Breast epithelium (tissue), 4 donors: ENCODE data around the gene SAFB2. TPM values are rescaled to one million over a fixed set of nuclear protein-coding genes. Genes with fewer than 3 reads are reported as not detected.

Experiments used
- DNase-seq, 2 donors: peaks; one replicate each; pipeline ENCODE4 v3.0.0-alpha.2; 2019; ENCODE audit warnings: low spot score in 2 of 2
- H3K27ac ChIP-seq, 2 donors: fragments of 200-600 bp; sonication (generic) in 1 of 2; one replicate each; pipeline ENCODE4 v1.5.1; 2016 to 2019; ENCODE audit warnings: mild to moderate bottlenecking in 1 of 2
- H3K27me3 ChIP-seq, 2 donors: fragments of 200-600 bp; sonication (generic) in 1 of 2; one replicate each; pipeline versions ENCODE4 v1.5.1 to v1.6.0; 2017 to 2019; ENCODE audit warnings: control low read depth in 1 of 2, mild to moderate bottlenecking in 1 of 2
- H3K36me3 ChIP-seq: fragments of 200-600 bp; one replicate; pipeline ENCODE4 v1.5.1; 2019
- H3K4me1 ChIP-seq, 2 donors: fragments of 200-600 bp; sonication (generic); one replicate each; pipeline ENCODE4 v1.5.1; 2016 to 2019; ENCODE audit warnings: control low read depth in 1 of 2
- H3K4me3 ChIP-seq, 3 donors: fragments of 200-600 bp; sonication (generic); 1 replicate in 2 of 3; 2 replicates in 1 of 3; pipeline ENCODE4 v1.5.1; 2016 to 2019; ENCODE audit warnings: mild to moderate bottlenecking in 3 of 3, moderate library complexity in 2 of 3
- H3K9me3 ChIP-seq, 2 donors: fragments of 200-600 bp; sonication (generic) in 1 of 2; one replicate each; pipeline ENCODE4 v1.5.1; 2016 to 2019; ENCODE audit warnings: control low read depth in 1 of 2
- CTCF ChIP-seq, 3 donors: fragments of 450-650 bp; IDR thresholded peaks; one replicate each; pipeline ENCODE4 v1.5.1; 2016 to 2017; ENCODE audit warnings: antibody characterized with exemption in 3 of 3, mild to moderate bottlenecking in 3 of 3, moderate library complexity in 3 of 3
- POLR2A ChIP-seq: fragments of 450-650 bp; IDR thresholded peaks from one replicate; pipeline ENCODE4 v1.6.1; 2016; ENCODE audit warnings: antibody characterized with exemption, mild to moderate bottlenecking, moderate library complexity
- POLR2AphosphoS5 ChIP-seq, 3 donors: sonication (generic); formaldehyde crosslinking; IDR thresholded peaks; one replicate each; pipeline ENCODE4 v1.6.1; 2017; ENCODE audit warnings: antibody characterized with exemption in 3 of 3
- intact Hi-C: fragments of 100-400 bp; cut with DNase I; formaldehyde crosslinking; loops from one replicate; pipeline ENCODE4 v1.15.1; 2023; ENCODE audit warnings: low total_unique reads
- total RNA-seq, 3 donors: library from RNA; depleted of rRNA; stranded (reverse); fragments of >200 nt; gene quantifications; one replicate each; pipeline ENCODE4 v1.1.0, GENCODE V29; 2016

Gene SAFB2
- total RNA-seq, 3 donors from 2014 or later = 46.4 to 68.8 (median 62.1) TPM

GRCh38 chr19:5628919-5629481, 6.4 kb upstream of the SAFB2 start:
- H3K36me3 ChIP-seq = no peaks in the 10 kb centered on the region
- intact Hi-C loops = no loop called here
- H3K4me1 ChIP-seq = peaks cover 0 to 31% of the 10 kb centered on the region in 2 donors
- no peaks in the 10 kb centered on the region for H3K9me3 ChIP-seq
- H3K27ac ChIP-seq = no peak overlapping the region
- no peak overlapping the region for H3K4me3 ChIP-seq
- TF ChIP-seq POLR2A (no peak), POLR2AphosphoS5 (IDR thresholded peaks at IDR 0.05) (no peak), CTCF (IDR thresholded peaks at IDR 0.05) (no peak)
- H3K27me3 ChIP-seq = no peaks in the 10 kb centered on the region
- no peak for DNase-seq

GRCh38 chr19:5628461-5628860, 5.9 kb upstream of the SAFB2 start:
- intact Hi-C loops = no loop called here
- Histone ChIP-seq H3K36me3 (no peaks in the 10 kb centered on the region), H3K27ac (no peak overlapping the region), H3K27me3 (no peaks in the 10 kb centered on the region), H3K4me1 (peaks cover 0 to 31% of the 10 kb centered on the region in 2 donors), H3K4me3 (no peak overlapping the region), H3K9me3 (no peaks in the 10 kb centered on the region)
- DNase-seq = no peak
- TF ChIP-seq POLR2A (no peak), CTCF (IDR thresholded peaks at IDR 0.05) (no peak), POLR2AphosphoS5 (IDR thresholded peaks at IDR 0.05) (no peak)

GRCh38 chr19:5627395-5627904, 4.9 kb upstream of the SAFB2 start:
- no peaks in the 10 kb centered on the region for H3K9me3 ChIP-seq
- TF ChIP-seq POLR2A (no peak), POLR2AphosphoS5 (IDR thresholded peaks at IDR 0.05) (no peak), CTCF (IDR thresholded peaks at IDR 0.05) (no peak)
- H3K27me3 ChIP-seq = no peaks in the 10 kb centered on the region
- peak overlapping the region in 1 of 2 donors; percentile 33 for H3K27ac ChIP-seq
- H3K36me3 ChIP-seq = no peaks in the 10 kb centered on the region
- no peak overlapping the region for H3K4me3 ChIP-seq
- peaks cover 0 to 31% of the 10 kb centered on the region in 2 donors for H3K4me1 ChIP-seq
- DNase-seq = peak in 1 of 2 donors; percentile 33
- intact Hi-C loops = loop anchor here (1.0 kb wide), 1 partner anchor 24 kb away; no protein-coding TSS in a partner anchor

- no peaks in the 10 kb centered on the region for H3K27me3 ChIP-seq
- intact Hi-C loops = no loop called here
- H3K36me3 ChIP-seq = no peaks in the 10 kb centered on the region
- H3K9me3 ChIP-seq = no peaks in the 10 kb centered on the region
- peak overlapping the region in 2 of 3 donors; percentile 88 to 99 for H3K4me3 ChIP-seq
- TF ChIP-seq POLR2A = no peak
- TF ChIP-seq CTCF (IDR thresholded peaks at IDR 0.05) = no peak
- TF ChIP-seq POLR2AphosphoS5 (IDR thresholded peaks at IDR 0.05) = no peak
- no peak for DNase-seq
- peak overlapping the region in 1 of 2 donors; percentile 27 for H3K27ac ChIP-seq
- H3K4me1 ChIP-seq = peaks cover 0 to 29% of the 10 kb centered on the region in 2 donors
Measured at GRCh38 chr19:5625641-5626040, 3.1 kb upstream of the SAFB2 start.

GRCh38 chr19:5624741-5625278, 2.2 kb upstream of the SAFB2 start:
- no peaks in the 10 kb centered on the region for H3K36me3 ChIP-seq
- intact Hi-C loops = no loop called here
- H3K27me3 ChIP-seq = no peaks in the 10 kb centered on the region
- peaks cover 0 to 33% of the 10 kb centered on the region in 2 donors for H3K4me1 ChIP-seq
- peak overlapping the region; percentile 35 to 98 for H3K27ac ChIP-seq
- peak overlapping the region; percentile 88 to 99 (median 99) for H3K4me3 ChIP-seq
- no peaks in the 10 kb centered on the region for H3K9me3 ChIP-seq
- DNase-seq = no peak
- TF ChIP-seq POLR2A (no peak), POLR2AphosphoS5 (IDR thresholded peaks at IDR 0.05) (no peak), CTCF (IDR thresholded peaks at IDR 0.05) (no peak)
